Activated CD4-positive, CD25-positive, alpha-beta regulatory T cell treated with anti-CD3 and anti-CD28 coated beads, Interleukin-2, amount 50 U/mL, for 72 hours (primary cell): ENCODE measurements around the gene PHF10.
"Not testable (repeated sequence)": the region's sequence is repeated elsewhere in the genome, so short reads cannot be mapped to it uniquely, and the experiment has no call there.

Experiments
- DNase-seq: peaks from one replicate; pipeline ENCODE4 v3.0.0; 2021

The PHF10 gene

GRCh38 chr6:169722362-169723199 lies 1.7 kb downstream of the PHF10 start:
- peak; percentile 43 for DNase-seq

- DNase-seq, result no peak
Measured at GRCh38 chr6:169720207-169720855, 4.0 kb downstream of the PHF10 start.

DNA sequence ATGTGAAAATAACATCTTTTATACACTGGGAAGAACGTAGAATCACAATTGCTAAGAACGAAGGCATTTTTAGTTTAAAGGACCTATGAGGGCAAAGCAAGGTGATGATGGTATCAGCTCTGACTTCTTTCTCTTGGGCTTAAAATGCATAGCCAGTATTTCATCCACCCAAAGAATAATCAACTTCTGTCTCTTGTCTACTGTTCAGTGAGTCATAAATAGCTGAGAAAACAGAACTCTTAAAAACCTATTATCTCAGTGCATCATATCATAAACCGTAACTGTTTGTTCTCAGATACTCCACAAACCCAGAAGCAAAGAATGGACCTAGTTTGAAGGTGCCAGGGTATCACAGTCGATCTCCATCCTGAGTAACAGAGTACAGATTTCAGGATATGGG lies 5.2 kb downstream of the PHF10 start:
- no peak for DNase-seq

GRCh38 chr6:169714595-169714994 lies 9.7 kb downstream of the PHF10 start:
- DNase-seq, result no peak

DNA sequence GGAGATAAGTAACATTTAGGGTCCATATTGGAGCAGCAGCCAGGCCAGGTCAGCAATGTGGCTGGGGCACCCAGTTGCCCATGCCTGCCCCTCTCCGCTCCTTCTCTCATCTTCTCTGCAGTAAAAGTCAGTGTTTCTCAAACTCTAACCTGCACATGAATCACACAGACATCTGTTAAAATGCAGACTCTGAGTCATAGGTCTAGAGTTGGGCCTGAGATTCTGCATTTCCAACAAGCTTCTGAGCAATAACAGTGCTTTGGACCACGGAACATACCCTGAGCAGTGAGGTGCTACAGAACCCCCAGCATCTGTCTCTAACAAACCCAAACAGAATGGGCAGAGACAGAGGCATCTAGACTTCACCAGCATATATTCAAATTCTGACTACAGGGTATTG lies 10.1 kb downstream of the PHF10 start:
- DNase-seq, result no peak

GRCh38 chr6:169710009-169710408 lies 14.3 kb downstream of the PHF10 start:
- DNase-seq, result no peak

- DNase-seq, result no peak
Measured at GRCh38 chr6:169709293-169709692, 15.0 kb downstream of the PHF10 start.

DNA sequence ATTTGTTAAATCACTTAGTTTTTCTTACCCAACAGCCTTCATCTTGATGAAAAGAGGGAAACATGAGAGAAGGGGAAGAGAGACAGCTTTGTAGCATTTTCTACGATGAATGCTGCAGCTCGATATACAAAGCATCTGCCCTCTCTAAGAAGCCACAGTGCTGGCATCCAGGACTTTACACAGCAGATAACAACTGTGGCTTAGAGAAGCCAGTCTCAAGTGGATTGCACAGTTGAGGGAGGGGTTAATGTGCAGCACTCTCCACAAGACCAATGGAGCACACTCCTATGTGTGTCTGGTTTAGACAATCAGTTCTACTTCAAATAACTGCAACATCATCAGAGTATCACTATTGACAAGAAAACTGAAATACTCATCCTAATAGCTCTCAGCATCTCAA lies 16.5 kb downstream of the PHF10 start:
- no peak for DNase-seq

GRCh38 chr6:169702840-169703246 lies 21.5 kb downstream of the PHF10 start:
- no peak for DNase-seq

DNA sequence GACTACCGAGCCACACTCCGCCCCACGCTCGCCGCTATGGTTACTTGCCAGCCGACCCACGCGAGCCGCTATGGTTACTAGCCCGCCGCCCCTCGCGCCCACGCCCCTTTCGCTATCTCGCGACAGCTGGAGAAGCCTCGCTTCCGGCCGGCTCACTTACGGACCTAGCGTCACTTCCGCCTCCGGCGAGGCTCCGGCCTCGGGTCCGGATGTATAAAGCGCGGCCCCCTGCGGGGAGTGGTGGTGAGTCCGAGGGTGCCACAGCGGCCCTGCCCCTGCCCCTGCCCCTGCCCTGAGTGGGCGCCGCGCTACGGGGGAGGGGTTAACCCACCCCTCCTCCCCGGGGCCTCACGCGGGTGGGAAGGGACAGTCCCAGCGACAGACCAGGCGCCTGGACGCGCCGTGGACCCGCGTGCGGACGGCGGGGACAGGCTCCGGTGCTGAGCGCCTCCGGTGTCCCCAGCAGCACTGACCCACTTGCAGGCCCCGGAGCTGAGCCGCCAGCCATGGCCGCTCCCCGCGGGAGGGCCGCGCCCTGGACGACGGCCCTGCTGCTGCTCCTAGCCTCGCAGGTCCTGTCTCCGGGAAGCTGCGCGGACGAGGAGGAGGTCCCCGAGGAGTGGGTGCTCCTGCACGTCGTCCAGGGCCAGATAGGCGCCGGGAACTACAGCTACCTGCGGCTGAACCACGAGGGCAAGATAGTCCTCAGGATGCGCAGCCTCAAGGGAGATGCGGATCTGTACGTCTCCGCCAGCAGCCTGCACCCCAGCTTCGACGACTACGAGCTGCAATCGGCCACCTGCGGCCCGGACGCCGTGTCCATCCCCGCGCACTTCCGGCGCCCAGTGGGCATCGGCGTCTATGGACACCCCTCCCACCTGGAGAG lies 22.1 kb downstream of the PHF10 start, which contains the start of the genes C6orf120 and WDR27:
C6orf120 (plus strand) TSS at position 173 of the 886 bp plus-strand sequence; CDS start at position 507, 334 bp downstream.
WDR27 (minus strand) TSS at position 76 of the 886 bp plus-strand sequence. CDS start 13,024 bp downstream, outside the sequence.
- peak; percentile 98 for DNase-seq

GRCh38 chr6:169701311-169701953 lies 22.9 kb downstream of the PHF10 start:
- no peak for DNase-seq

DNA sequence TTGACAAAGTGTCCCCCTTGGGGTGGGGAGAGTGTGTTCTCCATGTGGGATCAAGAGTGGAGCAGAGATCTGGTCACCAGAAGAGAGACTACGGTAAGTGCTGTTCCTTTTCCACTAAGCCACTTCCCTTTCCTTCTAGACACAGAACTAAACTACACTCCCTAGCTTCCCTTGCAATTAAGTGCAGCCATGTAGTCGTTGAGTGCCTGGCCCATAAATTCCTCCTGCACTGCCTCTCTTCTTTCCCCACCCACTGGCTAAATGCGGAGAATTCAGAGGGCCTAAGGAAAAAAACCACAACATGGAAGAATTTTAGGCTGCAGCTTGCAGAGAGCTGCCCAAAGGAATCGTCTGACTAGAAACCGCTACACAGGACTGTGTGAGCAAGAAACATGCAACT lies 24.0 kb downstream of the PHF10 start:
- no peak for DNase-seq

GRCh38 chr6:169697115-169697514 lies 27.2 kb downstream of the PHF10 start:
- not testable (repeated sequence) for DNase-seq

DNA sequence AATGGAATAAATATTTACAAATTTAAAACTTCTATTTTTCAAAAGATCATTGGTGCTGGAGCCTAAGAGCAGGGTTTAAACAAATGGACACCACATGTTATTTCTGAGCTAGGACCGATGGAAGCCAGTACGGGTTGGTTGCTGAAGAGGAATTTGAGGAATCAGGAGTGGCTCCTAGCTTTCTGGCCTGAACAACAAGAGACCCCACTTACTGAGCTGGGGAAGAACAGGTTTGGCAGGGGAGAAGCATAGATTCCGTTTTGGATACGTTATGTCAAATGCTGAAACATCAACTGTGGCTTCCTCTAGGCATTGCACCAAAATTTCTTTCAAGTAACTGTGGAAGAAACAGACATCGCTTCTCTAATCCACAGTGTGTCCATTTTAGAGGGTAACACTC lies 29.2 kb downstream of the PHF10 start:
- DNase-seq, result no peak

- no peak for DNase-seq
Measured at GRCh38 chr6:169692516-169692915, 31.8 kb downstream of the PHF10 start.

GRCh38 chr6:169691260-169691659 lies 33.0 kb downstream of the PHF10 start:
- no peak for DNase-seq

DNA sequence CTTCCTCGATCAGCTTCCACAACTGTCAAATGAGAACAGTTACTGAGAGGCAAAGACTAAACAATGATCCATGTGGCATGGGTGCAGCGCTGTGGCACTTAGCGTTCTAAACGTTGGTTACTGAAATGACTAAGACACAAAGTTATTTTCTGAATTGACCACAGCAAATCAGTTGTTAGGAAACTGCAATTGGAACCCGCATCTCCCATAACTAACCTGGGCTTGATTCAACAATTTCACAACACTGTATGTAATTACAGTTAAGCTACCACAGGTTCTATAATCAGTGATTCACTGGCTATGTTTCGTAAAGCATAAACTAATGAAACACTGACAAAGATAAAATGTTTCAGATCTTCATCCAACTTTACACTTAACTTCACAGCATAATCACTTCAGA lies 35.0 kb downstream of the PHF10 start:
- no peak for DNase-seq

DNA sequence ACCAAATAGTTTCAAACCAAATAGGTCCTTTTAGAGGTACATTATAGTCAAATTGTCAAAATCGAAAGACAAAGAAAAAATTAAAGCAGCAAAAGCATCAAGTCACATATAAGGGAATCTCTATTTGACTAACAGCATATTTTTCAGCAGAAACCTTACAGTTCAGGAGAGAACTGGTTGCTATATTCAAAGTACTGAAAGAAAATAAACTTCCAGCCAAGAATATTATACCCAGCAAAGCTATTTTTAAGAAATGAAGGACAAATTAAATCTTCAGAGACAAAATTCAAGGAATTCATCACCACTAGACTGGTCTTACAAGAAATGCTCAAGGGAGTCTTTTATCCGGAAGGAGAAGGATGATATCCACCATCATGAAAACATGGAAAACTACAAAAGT lies 38.4 kb downstream of the PHF10 start:
- no peak for DNase-seq

DNA sequence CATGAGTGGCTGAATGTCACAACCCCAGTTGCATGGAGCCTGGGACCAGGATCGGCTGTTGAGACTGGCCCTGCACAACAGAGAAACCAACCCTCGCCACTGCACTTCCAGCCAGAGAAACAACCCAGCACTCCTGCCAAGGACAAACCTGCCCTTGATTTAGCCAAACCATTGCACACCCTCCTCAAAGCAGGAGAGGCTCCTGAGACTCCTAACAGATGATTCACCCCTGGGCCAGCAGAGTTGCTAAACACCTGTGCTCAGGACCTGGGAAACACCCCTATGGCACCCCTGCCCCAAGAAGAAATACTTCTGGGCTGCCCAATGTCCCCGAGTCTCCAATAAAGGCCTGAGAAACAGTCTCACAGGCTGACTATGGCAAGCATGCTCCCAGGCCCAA lies 40.2 kb downstream of the PHF10 start:
- DNase-seq, result no peak

- DNase-seq, result no peak
Measured at GRCh38 chr6:169678342-169678741, 46.0 kb downstream of the PHF10 start.

GRCh38 chr6:169677096-169677495 lies 47.2 kb downstream of the PHF10 start:
- DNase-seq, result no peak

- no peak for DNase-seq
Measured at GRCh38 chr6:169675011-169675410, 49.3 kb downstream of the PHF10 start.

DNA sequence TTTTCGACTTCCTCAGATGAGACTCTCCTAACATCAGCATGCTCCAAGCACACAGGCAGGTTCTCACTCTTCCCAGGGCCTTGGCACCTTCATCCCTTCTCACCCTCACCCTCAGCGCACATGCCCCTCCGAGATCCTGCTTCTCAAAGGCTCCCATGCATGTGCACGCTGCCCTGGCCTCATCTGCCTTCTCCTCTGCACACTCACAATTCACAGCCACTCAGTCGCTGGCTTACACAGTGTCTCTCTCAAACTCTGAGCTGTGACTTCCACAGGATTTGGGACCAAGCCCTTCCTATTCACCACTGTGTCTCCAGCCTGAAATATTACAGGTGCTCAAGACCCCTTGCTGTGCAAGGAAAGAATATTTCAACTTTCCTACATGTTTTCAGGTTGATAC lies 52.7 kb downstream of the PHF10 start:
- DNase-seq, result no peak
